Subcutaneous adipose tissue (tissue), 4 donors: ENCODE results near the gene INPP4A. TPM values are rescaled to one million over a fixed set of nuclear protein-coding genes. Genes with fewer than 3 reads are reported as not detected.

Experiments used
- total RNA-seq, 4 donors: library from RNA; depleted of rRNA; stranded (reverse); fragments of >200 nt; gene quantifications; one replicate each; pipeline ENCODE4 v1.1.0, GENCODE V29; 2016
- TF ChIP-seq, protein P1 (sequence below): fragments of 450-650 bp; IDR thresholded peaks from one replicate; pipeline ENCODE4 v1.5.1; 2016; ENCODE audit warnings: low read depth, mild to moderate bottlenecking, control low read depth, antibody characterized with exemption, moderate library complexity

Gene INPP4A
- total RNA-seq, 4 donors from 2014 or later, result 18.9 to 38.2 (median 22.0) TPM

- TF ChIP-seq, protein P1, sequence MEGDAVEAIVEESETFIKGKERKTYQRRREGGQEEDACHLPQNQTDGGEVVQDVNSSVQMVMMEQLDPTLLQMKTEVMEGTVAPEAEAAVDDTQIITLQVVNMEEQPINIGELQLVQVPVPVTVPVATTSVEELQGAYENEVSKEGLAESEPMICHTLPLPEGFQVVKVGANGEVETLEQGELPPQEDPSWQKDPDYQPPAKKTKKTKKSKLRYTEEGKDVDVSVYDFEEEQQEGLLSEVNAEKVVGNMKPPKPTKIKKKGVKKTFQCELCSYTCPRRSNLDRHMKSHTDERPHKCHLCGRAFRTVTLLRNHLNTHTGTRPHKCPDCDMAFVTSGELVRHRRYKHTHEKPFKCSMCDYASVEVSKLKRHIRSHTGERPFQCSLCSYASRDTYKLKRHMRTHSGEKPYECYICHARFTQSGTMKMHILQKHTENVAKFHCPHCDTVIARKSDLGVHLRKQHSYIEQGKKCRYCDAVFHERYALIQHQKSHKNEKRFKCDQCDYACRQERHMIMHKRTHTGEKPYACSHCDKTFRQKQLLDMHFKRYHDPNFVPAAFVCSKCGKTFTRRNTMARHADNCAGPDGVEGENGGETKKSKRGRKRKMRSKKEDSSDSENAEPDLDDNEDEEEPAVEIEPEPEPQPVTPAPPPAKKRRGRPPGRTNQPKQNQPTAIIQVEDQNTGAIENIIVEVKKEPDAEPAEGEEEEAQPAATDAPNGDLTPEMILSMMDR, result no peak
These were observed 65.1 kb downstream of the INPP4A start for GRCh38 chr2:98509542-98510321.

- TF ChIP-seq, protein P1, result no peak
These were observed 65.6 kb downstream of the INPP4A start for GRCh38 chr2:98510322-98510662.

- TF ChIP-seq, protein P1, result no peak
These were observed 67.3 kb downstream of the INPP4A start for GRCh38 chr2:98511981-98512380.

GRCh38 chr2:98512699-98513098 is 68.0 kb downstream of the INPP4A start:
- TF ChIP-seq, protein P1, result no peak

- TF ChIP-seq, protein P1, result no peak
These were observed 69.5 kb downstream of the INPP4A start for GRCh38 chr2:98514096-98514639.

GRCh38 chr2:98514879-98515249 is 70.2 kb downstream of the INPP4A start:
- TF ChIP-seq, protein P1, result no peak

DNA sequence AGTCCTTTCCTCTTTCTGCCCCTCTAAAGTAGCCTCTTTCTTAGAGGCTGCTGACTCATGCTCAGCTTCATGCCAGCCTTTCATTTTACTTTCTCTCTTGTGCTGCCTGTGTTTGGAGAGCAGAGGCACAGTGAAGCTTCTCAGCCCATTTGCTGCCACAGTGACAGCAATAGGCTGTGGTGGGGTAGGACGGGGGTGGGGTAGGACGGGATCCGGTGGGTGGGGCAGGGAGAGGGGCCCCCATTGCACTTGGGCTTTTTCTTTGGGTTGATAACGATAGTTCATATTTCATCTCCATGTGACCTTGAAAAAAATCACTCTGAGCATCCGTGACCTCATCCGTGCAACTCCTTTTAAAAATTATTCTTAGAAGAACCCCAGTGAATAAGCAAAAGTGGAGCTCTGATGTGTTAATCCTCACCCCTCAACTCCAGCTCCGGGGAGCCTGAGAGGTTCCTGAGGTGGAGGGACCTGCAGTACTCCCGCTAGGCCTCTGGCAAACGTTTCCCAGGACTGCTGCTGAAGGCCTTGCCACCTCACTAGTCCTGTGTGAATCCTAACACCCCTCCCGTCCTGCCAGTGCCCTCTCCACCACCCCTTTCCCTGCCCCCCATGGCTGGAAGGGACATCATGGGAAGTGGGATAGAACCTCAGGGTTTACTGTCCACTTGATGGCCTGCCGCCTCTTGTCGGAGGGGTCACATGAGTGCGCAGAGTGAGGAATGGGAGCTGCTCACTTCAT is 70.8 kb downstream of the INPP4A start:
- TF ChIP-seq, protein P1, result no peak
